Measurements from ENCODE around the gene C6orf89. TPM values are rescaled to one million over a fixed set of nuclear protein-coding genes. Genes with fewer than 3 reads are reported as not detected.

Gene C6orf89
- total RNA-seq, 1 experiment from 2014 or later = 11.8 TPM

- Mint-ChIP-seq H3K27ac (peak overlapping the region in 1 of 3 experiments; percentile 90; a peak in 2 of 7 replicates), H3K4me3 (no peak overlapping the region), H3K27me3 (ENCODE audit: low read depth) (no peaks in the 10 kb centered on the region; the same call in 1 of the 2 replicates), H3K4me1 (peaks cover 20 to 25% of the 10 kb centered on the region in 2 experiments), H3K9me3 (no peaks in the 10 kb centered on the region; a peak in 1 of 5 replicates), H3K36me3 (ENCODE audit: insufficient read depth in 1 of 3, low read depth in 3 of 3) (peaks cover 27 to 70% (median 58%) of the 10 kb centered on the region in 3 experiments)
- Histone ChIP-seq H2AFZ (ENCODE audit: low read length) (no peak overlapping the region), H3K27me3 (ENCODE audit: insufficient read depth, low read length) (no peaks in the 10 kb centered on the region), H2BK20ac (ENCODE audit: low read depth, low read length, poor library complexity, severe bottlenecking) (no peak overlapping the region), H3K79me2 (ENCODE audit: insufficient read depth, low read length) (peaks cover 2% of the 10 kb centered on the region; the same call in 1 of the 2 replicates), H2BK120ac (ENCODE audit: low read depth, low read length, poor library complexity, severe bottlenecking) (no peak overlapping the region), H3K9ac (ENCODE audit: extremely low read depth, insufficient read length, low read length) (no peak overlapping the region), H2BK5ac (ENCODE audit: insufficient read length, low read length) (no peak overlapping the region), H3K56ac (ENCODE audit: insufficient read length, low read depth, low read length) (no peak overlapping the region), H3K18ac (ENCODE audit: insufficient read length, low read depth, low read length) (no peak overlapping the region), H2AK5ac (ENCODE audit: insufficient read length, low read length) (no peak overlapping the region), H3K4me1 (ENCODE audit: insufficient read depth, low read length) (peaks cover 2% of the 10 kb centered on the region; the same call in 1 of the 2 replicates), H3K9me3 (ENCODE audit: control insufficient read depth, low read depth, low read length) (no peaks in the 10 kb centered on the region), H3K27ac (ENCODE audit: insufficient read length, low read depth, low read length) (no peak overlapping the region), H3K23me2 (ENCODE audit: insufficient read length, low read depth, low read length, poor library complexity, severe bottlenecking) (no peaks in the 10 kb centered on the region), H3K4ac (ENCODE audit: low read depth, low read length) (no peak overlapping the region), H2BK12ac (ENCODE audit: insufficient read length, low read depth, low read length) (no peak overlapping the region), H4K5ac (ENCODE audit: insufficient read length, low read depth, low read length) (no peak overlapping the region), H4K91ac (ENCODE audit: insufficient read length, low read depth, low read length) (no peak overlapping the region), H3K23ac (ENCODE audit: insufficient read length, low read depth, low read length) (no peak overlapping the region), H3K14ac (ENCODE audit: insufficient read depth, low read length) (no peak overlapping the region), H2BK15ac (ENCODE audit: low read depth, low read length) (no peak overlapping the region), H3T11ph (ENCODE audit: low read length) (no peak overlapping the region), H3K4me2 (ENCODE audit: insufficient read depth, insufficient read length, low read length) (no peak overlapping the region), H4K20me1 (ENCODE audit: control insufficient read depth, insufficient read depth, insufficient read length) (peaks cover 2% of the 10 kb centered on the region), H3K79me1 (ENCODE audit: insufficient read depth, low read depth, low read length, poor library complexity, severe bottlenecking) (peaks cover 4% of the 10 kb centered on the region), H4K8ac (replicated peaks; ENCODE audit: insufficient read length, low read depth, low read length) (no peak overlapping the region)
- no CpG with 5 or more reads among the region's 8 CpGs for WGBS (ENCODE audit: extremely low coverage, insufficient read length, low lambda C conversion rate)
- TF ChIP-seq CTCF (conservative IDR thresholded peaks at IDR 0.05) = no peak
- peak; percentile 14 for DNase-seq
These were observed 29.5 kb upstream of the C6orf89 start for GRCh38 chr6:36856277-36856676.

Data from H9 (cell line).